Subcutaneous abdominal adipose tissue (tissue), 5 donors: ENCODE results near the gene CD300LF.

Experiments
- H3K27ac ChIP-seq: one replicate; pipeline ENCODE4 v1.7.0; 2013; ENCODE audit warnings: low read depth, mild to moderate bottlenecking, inconsistent platforms, low read length, moderate library complexity
- H3K27me3 ChIP-seq, 5 donors: one replicate each; pipeline ENCODE4 v1.7.0; 2013; ENCODE audit warnings: low read length in 5 of 5, inconsistent platforms in 1 of 5; ENCODE audit not compliant: control insufficient read depth in 5 of 5, insufficient read depth in 4 of 5
- H3K36me3 ChIP-seq, 5 donors: one replicate each; pipeline ENCODE4 v1.7.0; 2013; ENCODE audit warnings: low read length in 5 of 5; ENCODE audit not compliant: control insufficient read depth in 5 of 5, insufficient read depth in 5 of 5
- H3K4me1 ChIP-seq, 5 donors: one replicate each; pipeline ENCODE4 v1.7.0; 2013; ENCODE audit warnings: low read length in 5 of 5, mild to moderate bottlenecking in 3 of 5, moderate library complexity in 1 of 5; ENCODE audit not compliant: control insufficient read depth in 5 of 5, insufficient read depth in 5 of 5
- H3K4me3 ChIP-seq, 5 donors: one replicate each; pipeline ENCODE4 v1.7.0; 2013; ENCODE audit warnings: low read length in 5 of 5, low read depth in 1 of 5
- H3K9ac ChIP-seq, 5 donors: one replicate each; pipeline ENCODE4 v1.7.0; 2013; ENCODE audit warnings: low read length in 5 of 5, mild to moderate bottlenecking in 4 of 5, moderate library complexity in 3 of 5
- H3K9me3 ChIP-seq, 5 donors: one replicate each; pipeline ENCODE4 v1.7.0; 2013; ENCODE audit warnings: low read length in 5 of 5; ENCODE audit not compliant: control insufficient read depth in 5 of 5
- donor health status: healthy.
- donor health status: healthy.
- donor health status: healthy.
- donor health status: healthy.
- donor health status: healthy.

CD300LF gene

GRCh38 chr17:74732042-74732867 is 19.5 kb upstream of the CD300LF start:
- Histone ChIP-seq H3K27me3 (peaks cover 11 to 41% (median 21%) of the 10 kb centered on the region in 5 donors), H3K9ac (no peak overlapping the region), H3K9me3 (no peaks in the 10 kb centered on the region)

GRCh38 chr17:74731347-74731605 is 18.6 kb upstream of the CD300LF start:
- H3K27me3 ChIP-seq = peaks cover 9 to 32% (median 19%) of the 10 kb centered on the region in 5 donors
- H3K27ac ChIP-seq = no peak overlapping the region
- peaks cover 0 to 12% (median 4%) of the 10 kb centered on the region in 5 donors for H3K4me1 ChIP-seq
- no peaks in the 10 kb centered on the region for H3K36me3 ChIP-seq
- H3K4me3 ChIP-seq = no peak overlapping the region
- H3K9me3 ChIP-seq = no peaks in the 10 kb centered on the region
- H3K9ac ChIP-seq = no peak overlapping the region

More at GRCh38 chr17:74732042-74732867, 19.5 kb upstream of the CD300LF start:
- Histone ChIP-seq H3K36me3 (no peaks in the 10 kb centered on the region), H3K27ac (no peak overlapping the region), H3K4me3 (no peak overlapping the region), H3K4me1 (peaks cover 0 to 21% (median 13%) of the 10 kb centered on the region in 5 donors)

- Histone ChIP-seq H3K27me3 (peaks cover 9 to 32% (median 19%) of the 10 kb centered on the region in 5 donors), H3K36me3 (no peaks in the 10 kb centered on the region), H3K4me1 (peaks cover 0 to 9% (median 0%) of the 10 kb centered on the region in 5 donors), H3K9me3 (no peaks in the 10 kb centered on the region), H3K4me3 (no peak overlapping the region), H3K9ac (no peak overlapping the region), H3K27ac (no peak overlapping the region)
These were observed 18.0 kb upstream of the CD300LF start for GRCh38 chr17:74730491-74731346.

- no peaks in the 10 kb centered on the region for H3K36me3 ChIP-seq
- H3K9ac ChIP-seq = no peak overlapping the region
- H3K27ac ChIP-seq = no peak overlapping the region
- H3K27me3 ChIP-seq = peaks cover 9 to 32% (median 19%) of the 10 kb centered on the region in 5 donors
- H3K9me3 ChIP-seq = no peaks in the 10 kb centered on the region
- H3K4me1 ChIP-seq = peaks cover 0 to 9% (median 0%) of the 10 kb centered on the region in 5 donors
- H3K4me3 ChIP-seq = no peak overlapping the region
These were observed 17.1 kb upstream of the CD300LF start for GRCh38 chr17:74729866-74730265.

- Histone ChIP-seq H3K27me3 (peaks cover 9 to 32% (median 19%) of the 10 kb centered on the region in 5 donors), H3K4me1 (peaks cover 0 to 9% (median 0%) of the 10 kb centered on the region in 5 donors), H3K27ac (no peak overlapping the region), H3K36me3 (no peaks in the 10 kb centered on the region), H3K4me3 (no peak overlapping the region), H3K9me3 (no peaks in the 10 kb centered on the region), H3K9ac (no peak overlapping the region)
These were observed 16.6 kb upstream of the CD300LF start for GRCh38 chr17:74729368-74729767.

- H3K36me3 ChIP-seq = no peaks in the 10 kb centered on the region
- peaks cover 9 to 27% (median 17%) of the 10 kb centered on the region in 5 donors for H3K27me3 ChIP-seq
- no peaks in the 10 kb centered on the region for H3K9me3 ChIP-seq
- no peak overlapping the region for H3K9ac ChIP-seq
- no peak overlapping the region for H3K27ac ChIP-seq
- H3K4me3 ChIP-seq = no peak overlapping the region
- H3K4me1 ChIP-seq = peaks cover 0 to 9% (median 0%) of the 10 kb centered on the region in 5 donors
These were observed 16.0 kb upstream of the CD300LF start for GRCh38 chr17:74728702-74729075.

- Histone ChIP-seq H3K27ac (no peak overlapping the region), H3K4me3 (no peak overlapping the region), H3K9me3 (no peaks in the 10 kb centered on the region)
These were observed 15.4 kb upstream of the CD300LF start for GRCh38 chr17:74728033-74728701.

GRCh38 chr17:74725111-74725510 is 12.4 kb upstream of the CD300LF start:
- H3K4me1 ChIP-seq = peaks cover 0 to 5% (median 0%) of the 10 kb centered on the region in 5 donors
- H3K27ac ChIP-seq = no peak overlapping the region
- H3K27me3 ChIP-seq = peaks cover 0 to 4% (median 2%) of the 10 kb centered on the region in 5 donors
- H3K4me3 ChIP-seq = no peak overlapping the region
- no peak overlapping the region for H3K9ac ChIP-seq
- peaks cover 0 to 5% (median 0%) of the 10 kb centered on the region in 5 donors for H3K9me3 ChIP-seq
- H3K36me3 ChIP-seq = no peaks in the 10 kb centered on the region

More at GRCh38 chr17:74728033-74728701, 15.4 kb upstream of the CD300LF start:
- Histone ChIP-seq H3K4me1 (peaks cover 0 to 9% (median 0%) of the 10 kb centered on the region in 5 donors), H3K27me3 (peaks cover 9 to 23% (median 12%) of the 10 kb centered on the region in 5 donors), H3K9ac (no peak overlapping the region), H3K36me3 (no peaks in the 10 kb centered on the region)

GRCh38 chr17:74723891-74724290 is 11.2 kb upstream of the CD300LF start:
- Histone ChIP-seq H3K9me3 (peaks cover 0 to 5% (median 0%) of the 10 kb centered on the region in 5 donors), H3K36me3 (no peaks in the 10 kb centered on the region), H3K27ac (no peak overlapping the region), H3K9ac (no peak overlapping the region), H3K27me3 (peaks cover 0 to 7% (median 0%) of the 10 kb centered on the region in 5 donors), H3K4me1 (no peaks in the 10 kb centered on the region), H3K4me3 (no peak overlapping the region)
